ENCODE measurements around the gene KCNK3.

DNA sequence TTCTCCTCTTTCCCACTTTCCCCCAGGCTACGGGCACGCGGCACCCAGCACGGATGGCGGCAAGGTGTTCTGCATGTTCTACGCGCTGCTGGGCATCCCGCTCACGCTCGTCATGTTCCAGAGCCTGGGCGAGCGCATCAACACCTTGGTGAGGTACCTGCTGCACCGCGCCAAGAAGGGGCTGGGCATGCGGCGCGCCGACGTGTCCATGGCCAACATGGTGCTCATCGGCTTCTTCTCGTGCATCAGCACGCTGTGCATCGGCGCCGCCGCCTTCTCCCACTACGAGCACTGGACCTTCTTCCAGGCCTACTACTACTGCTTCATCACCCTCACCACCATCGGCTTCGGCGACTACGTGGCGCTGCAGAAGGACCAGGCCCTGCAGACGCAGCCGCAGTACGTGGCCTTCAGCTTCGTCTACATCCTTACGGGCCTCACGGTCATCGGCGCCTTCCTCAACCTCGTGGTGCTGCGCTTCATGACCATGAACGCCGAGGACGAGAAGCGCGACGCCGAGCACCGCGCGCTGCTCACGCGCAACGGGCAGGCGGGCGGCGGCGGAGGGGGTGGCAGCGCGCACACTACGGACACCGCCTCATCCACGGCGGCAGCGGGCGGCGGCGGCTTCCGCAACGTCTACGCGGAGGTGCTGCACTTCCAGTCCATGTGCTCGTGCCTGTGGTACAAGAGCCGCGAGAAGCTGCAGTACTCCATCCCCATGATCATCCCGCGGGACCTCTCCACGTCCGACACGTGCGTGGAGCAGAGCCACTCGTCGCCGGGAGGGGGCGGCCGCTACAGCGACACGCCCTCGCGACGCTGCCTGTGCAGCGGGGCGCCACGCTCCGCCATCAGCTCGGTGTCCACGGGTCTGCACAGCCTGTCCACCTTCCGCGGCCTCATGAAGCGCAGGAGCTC lies 35.4 kb downstream of the KCNK3 start:
- TF ChIP-seq EZH2 (IDR thresholded peaks at IDR 0.05; ENCODE audit: insufficient read depth, poor library complexity, severe bottlenecking) (no peak), EZH2phosphoT487 (IDR thresholded peaks at IDR 0.05; ENCODE audit: insufficient read depth, low read depth) (no peak)
